ENCODE measurements around the gene DHX9. TPM values are rescaled to one million over a fixed set of nuclear protein-coding genes. Genes with fewer than 3 reads are reported as not detected.

DHX9 gene
- total and polyA plus RNA-seq, 10 of the 15 experiments (the other 5 are each of a cell fraction or from before 2014, with no cell fraction given), result 90.7 to 234 (median 217) TPM

DNA sequence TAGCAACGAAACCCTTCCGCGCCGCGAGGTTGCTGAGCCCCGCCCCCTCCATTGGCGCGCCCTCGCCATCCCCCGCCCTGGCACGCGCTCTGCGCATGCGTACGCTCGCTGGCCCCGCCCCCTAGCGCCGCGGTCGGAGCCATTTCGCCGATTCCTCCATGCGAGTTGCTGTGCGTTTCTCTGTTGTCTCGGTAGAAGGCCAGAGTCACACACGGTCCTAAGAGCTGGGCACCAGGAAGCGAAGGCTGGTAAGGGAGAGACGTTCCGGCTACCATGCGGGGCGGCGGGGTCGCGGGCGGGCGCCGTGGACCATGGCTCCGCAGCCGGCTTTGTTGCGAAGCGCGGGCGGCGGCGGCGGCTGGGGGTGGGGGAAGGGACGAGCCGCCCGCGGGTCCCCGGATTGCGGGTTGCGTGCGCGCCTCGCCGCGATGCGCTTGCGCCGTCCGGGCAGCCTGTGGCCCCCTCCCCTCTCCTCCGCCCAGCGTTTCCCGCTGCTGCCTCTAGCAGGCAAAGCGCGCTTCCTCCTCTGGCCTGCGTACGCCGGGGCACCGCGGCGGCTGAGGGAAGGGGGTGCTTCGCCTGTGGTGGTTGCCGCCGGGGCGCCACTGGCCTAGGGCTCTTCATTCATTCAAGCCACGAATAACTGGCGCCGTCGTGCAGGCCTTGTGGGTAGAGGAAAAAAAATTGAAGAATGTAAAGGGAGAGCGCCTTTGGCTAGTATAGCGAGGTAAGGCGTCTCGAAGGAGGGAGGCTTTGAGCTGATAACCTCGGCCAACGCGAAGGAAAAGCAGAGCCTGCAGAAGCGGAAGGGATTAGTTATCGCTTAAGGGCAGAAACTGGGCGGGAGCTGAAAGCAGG, at the start of gene DHX9 (continued):
- TF ChIP-seq, protein P1, sequence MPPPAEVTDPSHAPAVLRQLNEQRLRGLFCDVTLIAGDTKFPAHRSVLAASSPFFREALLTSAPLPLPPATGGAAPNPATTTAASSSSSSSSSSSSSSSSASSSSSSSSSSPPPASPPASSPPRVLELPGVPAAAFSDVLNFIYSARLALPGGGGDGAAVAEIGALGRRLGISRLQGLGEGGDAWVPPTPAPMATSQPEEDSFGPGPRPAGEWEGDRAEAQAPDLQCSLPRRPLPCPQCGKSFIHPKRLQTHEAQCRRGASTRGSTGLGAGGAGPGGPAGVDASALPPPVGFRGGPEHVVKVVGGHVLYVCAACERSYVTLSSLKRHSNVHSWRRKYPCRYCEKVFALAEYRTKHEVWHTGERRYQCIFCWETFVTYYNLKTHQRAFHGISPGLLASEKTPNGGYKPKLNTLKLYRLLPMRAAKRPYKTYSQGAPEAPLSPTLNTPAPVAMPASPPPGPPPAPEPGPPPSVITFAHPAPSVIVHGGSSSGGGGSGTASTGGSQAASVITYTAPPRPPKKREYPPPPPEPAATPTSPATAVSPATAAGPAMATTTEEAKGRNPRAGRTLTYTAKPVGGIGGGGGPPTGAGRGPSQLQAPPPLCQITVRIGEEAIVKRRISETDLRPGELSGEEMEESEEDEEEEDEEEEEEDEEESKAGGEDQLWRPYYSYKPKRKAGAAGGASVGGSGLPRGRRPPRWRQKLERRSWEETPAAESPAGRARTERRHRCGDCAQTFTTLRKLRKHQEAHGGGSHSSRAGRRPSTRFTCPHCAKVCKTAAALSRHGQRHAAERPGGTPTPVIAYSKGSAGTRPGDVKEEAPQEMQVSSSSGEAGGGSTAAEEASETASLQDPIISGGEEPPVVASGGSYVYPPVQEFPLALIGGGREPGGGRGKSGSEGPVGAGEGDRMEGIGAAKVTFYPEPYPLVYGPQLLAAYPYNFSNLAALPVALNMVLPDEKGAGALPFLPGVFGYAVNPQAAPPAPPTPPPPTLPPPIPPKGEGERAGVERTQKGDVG (CRISPR knock-in tag; IDR thresholded peaks at IDR 0.05), result no peak
- TF ChIP-seq, protein P2, sequence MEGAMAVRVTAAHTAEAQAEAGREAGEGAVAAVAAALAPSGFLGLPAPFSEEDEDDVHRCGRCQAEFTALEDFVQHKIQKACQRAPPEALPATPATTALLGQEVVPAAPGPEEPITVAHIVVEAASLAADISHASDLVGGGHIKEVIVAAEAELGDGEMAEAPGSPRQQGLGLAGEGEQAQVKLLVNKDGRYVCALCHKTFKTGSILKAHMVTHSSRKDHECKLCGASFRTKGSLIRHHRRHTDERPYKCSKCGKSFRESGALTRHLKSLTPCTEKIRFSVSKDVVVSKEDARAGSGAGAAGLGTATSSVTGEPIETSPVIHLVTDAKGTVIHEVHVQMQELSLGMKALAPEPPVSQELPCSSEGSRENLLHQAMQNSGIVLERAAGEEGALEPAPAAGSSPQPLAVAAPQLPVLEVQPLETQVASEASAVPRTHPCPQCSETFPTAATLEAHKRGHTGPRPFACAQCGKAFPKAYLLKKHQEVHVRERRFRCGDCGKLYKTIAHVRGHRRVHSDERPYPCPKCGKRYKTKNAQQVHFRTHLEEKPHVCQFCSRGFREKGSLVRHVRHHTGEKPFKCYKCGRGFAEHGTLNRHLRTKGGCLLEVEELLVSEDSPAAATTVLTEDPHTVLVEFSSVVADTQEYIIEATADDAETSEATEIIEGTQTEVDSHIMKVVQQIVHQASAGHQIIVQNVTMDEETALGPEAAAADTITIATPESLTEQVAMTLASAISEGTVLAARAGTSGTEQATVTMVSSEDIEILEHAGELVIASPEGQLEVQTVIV (IDR thresholded peaks at IDR 0.05; ENCODE audit: borderline replicate concordance, partially characterized antibody), result no peak
- TF ChIP-seq, protein P3, sequence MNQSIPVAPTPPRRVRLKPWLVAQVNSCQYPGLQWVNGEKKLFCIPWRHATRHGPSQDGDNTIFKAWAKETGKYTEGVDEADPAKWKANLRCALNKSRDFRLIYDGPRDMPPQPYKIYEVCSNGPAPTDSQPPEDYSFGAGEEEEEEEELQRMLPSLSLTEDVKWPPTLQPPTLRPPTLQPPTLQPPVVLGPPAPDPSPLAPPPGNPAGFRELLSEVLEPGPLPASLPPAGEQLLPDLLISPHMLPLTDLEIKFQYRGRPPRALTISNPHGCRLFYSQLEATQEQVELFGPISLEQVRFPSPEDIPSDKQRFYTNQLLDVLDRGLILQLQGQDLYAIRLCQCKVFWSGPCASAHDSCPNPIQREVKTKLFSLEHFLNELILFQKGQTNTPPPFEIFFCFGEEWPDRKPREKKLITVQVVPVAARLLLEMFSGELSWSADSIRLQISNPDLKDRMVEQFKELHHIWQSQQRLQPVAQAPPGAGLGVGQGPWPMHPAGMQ (IDR thresholded peaks at IDR 0.05; ENCODE audit: borderline replicate concordance), result no peak
- TF ChIP-seq NRF1 (conservative IDR thresholded peaks at IDR 0.05; ENCODE audit: low read depth, low read length) (peak; percentile 82), BRCA1 (IDR thresholded peaks at IDR 0.05; ENCODE audit: low read depth, low read length) (no peak), FOS (IDR thresholded peaks at IDR 0.05; ENCODE audit: borderline replicate concordance, extremely low read depth, insufficient read length) (no peak), TBL1XR1 (IDR thresholded peaks at IDR 0.05; ENCODE audit: low read depth, low read length) (peak; percentile 29), KLF5 (IDR thresholded peaks at IDR 0.05; ENCODE audit: partially characterized antibody) (no peak), RB1 (IDR thresholded peaks at IDR 0.05; ENCODE audit: borderline replicate concordance) (peak; percentile 83; the same call in 1 of the 2 replicates), HCFC1 (IDR thresholded peaks at IDR 0.05; ENCODE audit: low read length) (peak; percentile 35; the same call in 1 of the 2 replicates), EGR1 (IDR thresholded peaks at IDR 0.05; ENCODE audit: borderline replicate concordance in 1 of 2, low read depth in 2 of 2, low read length in 2 of 2) (peak in 1 of 2 experiments; percentile 79; a peak in 2 of 3 replicates), BCL11A (IDR thresholded peaks at IDR 0.05; ENCODE audit: low read depth, low read length) (no peak)
- TF ChIP-seq, protein P4, sequence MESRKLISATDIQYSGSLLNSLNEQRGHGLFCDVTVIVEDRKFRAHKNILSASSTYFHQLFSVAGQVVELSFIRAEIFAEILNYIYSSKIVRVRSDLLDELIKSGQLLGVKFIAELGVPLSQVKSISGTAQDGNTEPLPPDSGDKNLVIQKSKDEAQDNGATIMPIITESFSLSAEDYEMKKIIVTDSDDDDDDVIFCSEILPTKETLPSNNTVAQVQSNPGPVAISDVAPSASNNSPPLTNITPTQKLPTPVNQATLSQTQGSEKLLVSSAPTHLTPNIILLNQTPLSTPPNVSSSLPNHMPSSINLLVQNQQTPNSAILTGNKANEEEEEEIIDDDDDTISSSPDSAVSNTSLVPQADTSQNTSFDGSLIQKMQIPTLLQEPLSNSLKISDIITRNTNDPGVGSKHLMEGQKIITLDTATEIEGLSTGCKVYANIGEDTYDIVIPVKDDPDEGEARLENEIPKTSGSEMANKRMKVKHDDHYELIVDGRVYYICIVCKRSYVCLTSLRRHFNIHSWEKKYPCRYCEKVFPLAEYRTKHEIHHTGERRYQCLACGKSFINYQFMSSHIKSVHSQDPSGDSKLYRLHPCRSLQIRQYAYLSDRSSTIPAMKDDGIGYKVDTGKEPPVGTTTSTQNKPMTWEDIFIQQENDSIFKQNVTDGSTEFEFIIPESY (IDR thresholded peaks at IDR 0.05), result no peak
- TF ChIP-seq, protein P5, sequence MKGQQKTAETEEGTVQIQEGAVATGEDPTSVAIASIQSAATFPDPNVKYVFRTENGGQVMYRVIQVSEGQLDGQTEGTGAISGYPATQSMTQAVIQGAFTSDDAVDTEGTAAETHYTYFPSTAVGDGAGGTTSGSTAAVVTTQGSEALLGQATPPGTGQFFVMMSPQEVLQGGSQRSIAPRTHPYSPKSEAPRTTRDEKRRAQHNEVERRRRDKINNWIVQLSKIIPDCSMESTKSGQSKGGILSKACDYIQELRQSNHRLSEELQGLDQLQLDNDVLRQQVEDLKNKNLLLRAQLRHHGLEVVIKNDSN (IDR thresholded peaks at IDR 0.05; ENCODE audit: borderline replicate concordance, extremely low read length, insufficient read depth, low read depth, low read length), result peak; percentile 75
- TF ChIP-seq, protein P6, sequence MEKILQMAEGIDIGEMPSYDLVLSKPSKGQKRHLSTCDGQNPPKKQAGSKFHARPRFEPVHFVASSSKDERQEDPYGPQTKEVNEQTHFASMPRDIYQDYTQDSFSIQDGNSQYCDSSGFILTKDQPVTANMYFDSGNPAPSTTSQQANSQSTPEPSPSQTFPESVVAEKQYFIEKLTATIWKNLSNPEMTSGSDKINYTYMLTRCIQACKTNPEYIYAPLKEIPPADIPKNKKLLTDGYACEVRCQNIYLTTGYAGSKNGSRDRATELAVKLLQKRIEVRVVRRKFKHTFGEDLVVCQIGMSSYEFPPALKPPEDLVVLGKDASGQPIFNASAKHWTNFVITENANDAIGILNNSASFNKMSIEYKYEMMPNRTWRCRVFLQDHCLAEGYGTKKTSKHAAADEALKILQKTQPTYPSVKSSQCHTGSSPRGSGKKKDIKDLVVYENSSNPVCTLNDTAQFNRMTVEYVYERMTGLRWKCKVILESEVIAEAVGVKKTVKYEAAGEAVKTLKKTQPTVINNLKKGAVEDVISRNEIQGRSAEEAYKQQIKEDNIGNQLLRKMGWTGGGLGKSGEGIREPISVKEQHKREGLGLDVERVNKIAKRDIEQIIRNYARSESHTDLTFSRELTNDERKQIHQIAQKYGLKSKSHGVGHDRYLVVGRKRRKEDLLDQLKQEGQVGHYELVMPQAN (conservative IDR thresholded peaks at IDR 0.05), result peak; percentile 91; the same call in 1 of the 2 replicates
